ENCODE results near the gene TXNL4B.

Gene TXNL4B

GRCh38 chr16:72129976-72130656 lies 36.7 kb upstream of the TXNL4B start:
- DNase-seq (ENCODE audit: insufficient read length, low spot score) (no peak), FAIRE-seq (no peak)
- TF ChIP-seq POLR2A (IDR thresholded peaks at IDR 0.05; ENCODE audit: low read depth, low read length) (no peak), POLR2AphosphoS5 (IDR thresholded peaks at IDR 0.05; ENCODE audit: low read depth, low read length) (no peak), TAF1 (IDR thresholded peaks at IDR 0.05; ENCODE audit: low read depth, low read length) (no peak), POU2F2 (IDR thresholded peaks at IDR 0.05; ENCODE audit: low read depth, low read length) (no peak), PAX5 (IDR thresholded peaks at IDR 0.05; ENCODE audit: insufficient read depth, low read length, severe bottlenecking) (no peak), SPI1 (IDR thresholded peaks at IDR 0.05; ENCODE audit: low read depth, low read length) (no peak)

- DNase-seq (ENCODE audit: insufficient read length, low spot score) (no peak), FAIRE-seq (no peak)
- TF ChIP-seq POLR2A (IDR thresholded peaks at IDR 0.05; ENCODE audit: low read depth, low read length) = no peak
- TF ChIP-seq TAF1 (IDR thresholded peaks at IDR 0.05; ENCODE audit: low read depth, low read length) = no peak
- TF ChIP-seq PAX5 (IDR thresholded peaks at IDR 0.05; ENCODE audit: insufficient read depth, low read length, severe bottlenecking) = no peak
- TF ChIP-seq POU2F2 (IDR thresholded peaks at IDR 0.05; ENCODE audit: low read depth, low read length) = no peak
- no peak for TF ChIP-seq POLR2AphosphoS5 (IDR thresholded peaks at IDR 0.05; ENCODE audit: low read depth, low read length)
- no peak for TF ChIP-seq SPI1 (IDR thresholded peaks at IDR 0.05; ENCODE audit: low read depth, low read length)
Observed at GRCh38 chr16:72128701-72129100, 35.3 kb upstream of the TXNL4B start.

DNA sequence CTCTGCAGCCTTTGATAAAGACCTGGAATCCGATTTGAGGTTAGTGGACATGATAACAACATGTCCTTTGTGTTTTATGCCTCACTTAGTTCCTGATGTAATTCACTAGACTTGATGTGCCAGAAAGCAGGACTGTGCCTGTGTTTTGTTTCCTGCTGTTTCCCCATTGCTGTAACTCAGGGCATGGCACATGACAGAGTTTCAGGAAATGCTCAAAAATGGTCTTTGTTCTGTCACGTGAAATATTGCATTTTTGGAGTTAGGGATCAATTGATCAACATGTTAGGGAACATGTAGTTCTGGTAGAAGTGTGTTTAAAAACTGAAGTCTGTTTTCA lies 33.0 kb upstream of the TXNL4B start:
- FAIRE-seq = no peak
- TF ChIP-seq TAF1 (IDR thresholded peaks at IDR 0.05; ENCODE audit: low read depth, low read length) (no peak), PAX5 (IDR thresholded peaks at IDR 0.05; ENCODE audit: insufficient read depth, low read length, severe bottlenecking) (no peak), POU2F2 (IDR thresholded peaks at IDR 0.05; ENCODE audit: low read depth, low read length) (no peak), SPI1 (IDR thresholded peaks at IDR 0.05; ENCODE audit: low read depth, low read length) (no peak), POLR2AphosphoS5 (IDR thresholded peaks at IDR 0.05; ENCODE audit: low read depth, low read length) (no peak), POLR2A (IDR thresholded peaks at IDR 0.05; ENCODE audit: low read depth, low read length) (no peak)
- DNase-seq (ENCODE audit: insufficient read length, low spot score) = no peak

- FAIRE-seq (no peak), DNase-seq (ENCODE audit: insufficient read length, low spot score) (no peak)
- TF ChIP-seq POLR2AphosphoS5 (IDR thresholded peaks at IDR 0.05; ENCODE audit: low read depth, low read length) = no peak
- peak; percentile 58 for TF ChIP-seq SPI1 (IDR thresholded peaks at IDR 0.05; ENCODE audit: low read depth, low read length)
Observed at GRCh38 chr16:72125635-72126428, 32.4 kb upstream of the TXNL4B start.

DNA sequence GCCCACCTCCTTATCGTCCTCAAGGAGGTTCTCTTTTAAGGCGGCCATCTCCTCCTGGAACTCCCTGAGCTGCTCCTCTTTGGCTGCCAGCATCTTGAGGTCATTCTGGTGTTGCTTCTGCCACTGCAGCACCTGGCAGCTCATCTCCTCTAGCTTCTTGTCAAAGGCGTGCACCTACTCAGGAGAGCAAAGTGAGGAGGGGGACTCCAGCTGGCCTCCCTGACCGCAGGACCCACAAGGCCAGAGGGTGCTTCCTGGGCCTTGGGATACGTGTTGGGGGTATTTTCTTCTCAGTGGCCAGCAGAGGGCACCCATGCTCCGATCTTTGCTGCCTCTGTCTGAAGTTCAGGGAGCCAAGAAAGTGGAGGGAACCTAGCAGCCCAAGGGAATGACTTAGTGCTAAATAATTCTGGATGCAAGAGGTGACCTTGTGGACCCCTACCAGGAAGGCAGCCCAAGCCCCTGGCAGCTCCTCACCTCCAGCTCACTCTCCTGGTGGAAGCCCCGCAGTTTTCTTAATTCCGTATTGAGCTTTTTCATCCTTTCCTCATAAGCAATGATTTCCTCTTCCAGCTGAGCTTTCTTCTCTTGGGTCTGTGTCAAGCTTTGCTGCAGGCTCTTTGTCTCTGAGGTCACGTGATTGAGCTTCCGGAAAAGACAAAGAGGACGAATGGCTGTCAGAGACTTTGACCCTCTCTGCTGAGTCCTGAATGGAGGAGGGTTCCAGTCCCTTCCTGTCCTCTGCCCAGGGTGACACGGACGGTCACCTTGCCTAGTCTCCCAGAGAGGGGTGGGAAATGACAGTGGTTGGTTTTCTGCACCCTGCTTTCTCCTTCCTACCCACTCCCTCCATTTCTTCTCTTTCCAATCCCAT lies 31.6 kb upstream of the TXNL4B start:
- TF ChIP-seq POLR2AphosphoS5 (IDR thresholded peaks at IDR 0.05; ENCODE audit: low read depth, low read length) = no peak
- no peak for TF ChIP-seq POLR2A (IDR thresholded peaks at IDR 0.05; ENCODE audit: low read depth, low read length)
- no peak for TF ChIP-seq TAF1 (IDR thresholded peaks at IDR 0.05; ENCODE audit: low read depth, low read length)
- FAIRE-seq = peak; percentile 92
- DNase-seq (ENCODE audit: insufficient read length, low spot score) = peak; percentile 64

GRCh38 chr16:72124148-72124547 lies 30.7 kb upstream of the TXNL4B start:
- TF ChIP-seq PAX5 (IDR thresholded peaks at IDR 0.05; ENCODE audit: insufficient read depth, low read length, severe bottlenecking) (no peak), TAF1 (IDR thresholded peaks at IDR 0.05; ENCODE audit: low read depth, low read length) (no peak), SPI1 (IDR thresholded peaks at IDR 0.05; ENCODE audit: low read depth, low read length) (no peak), POLR2AphosphoS5 (IDR thresholded peaks at IDR 0.05; ENCODE audit: low read depth, low read length) (no peak), POLR2A (IDR thresholded peaks at IDR 0.05; ENCODE audit: low read depth, low read length) (no peak), POU2F2 (IDR thresholded peaks at IDR 0.05; ENCODE audit: low read depth, low read length) (no peak)
- DNase-seq (ENCODE audit: insufficient read length, low spot score) (no peak), FAIRE-seq (no peak)

GRCh38 chr16:72123426-72123825 lies 30.0 kb upstream of the TXNL4B start:
- no peak for FAIRE-seq

GRCh38 chr16:72122916-72123315 lies 29.5 kb upstream of the TXNL4B start:
- FAIRE-seq = no peak
- no peak for TF ChIP-seq POU2F2 (IDR thresholded peaks at IDR 0.05; ENCODE audit: low read depth, low read length)
- no peak for TF ChIP-seq POLR2A (IDR thresholded peaks at IDR 0.05; ENCODE audit: low read depth, low read length)
- no peak for TF ChIP-seq TAF1 (IDR thresholded peaks at IDR 0.05; ENCODE audit: low read depth, low read length)
- TF ChIP-seq PAX5 (IDR thresholded peaks at IDR 0.05; ENCODE audit: insufficient read depth, low read length, severe bottlenecking) = no peak
- no peak for TF ChIP-seq SPI1 (IDR thresholded peaks at IDR 0.05; ENCODE audit: low read depth, low read length)
- no peak for TF ChIP-seq POLR2AphosphoS5 (IDR thresholded peaks at IDR 0.05; ENCODE audit: low read depth, low read length)
- no peak for DNase-seq (ENCODE audit: insufficient read length, low spot score)

More at GRCh38 chr16:72123426-72123825, 30.0 kb upstream of the TXNL4B start:
- DNase-seq (ENCODE audit: insufficient read length, low spot score) = no peak
- TF ChIP-seq TAF1 (IDR thresholded peaks at IDR 0.05; ENCODE audit: low read depth, low read length) = no peak

GRCh38 chr16:72122308-72122707 lies 28.9 kb upstream of the TXNL4B start:
- FAIRE-seq (no peak), DNase-seq (ENCODE audit: insufficient read length, low spot score) (no peak)
- TF ChIP-seq SPI1 (IDR thresholded peaks at IDR 0.05; ENCODE audit: low read depth, low read length) (no peak), POLR2A (IDR thresholded peaks at IDR 0.05; ENCODE audit: low read depth, low read length) (no peak), POU2F2 (IDR thresholded peaks at IDR 0.05; ENCODE audit: low read depth, low read length) (no peak), TAF1 (IDR thresholded peaks at IDR 0.05; ENCODE audit: low read depth, low read length) (no peak), POLR2AphosphoS5 (IDR thresholded peaks at IDR 0.05; ENCODE audit: low read depth, low read length) (no peak), PAX5 (IDR thresholded peaks at IDR 0.05; ENCODE audit: insufficient read depth, low read length, severe bottlenecking) (no peak)
